Neural cell (in vitro differentiated cells): Measurements from ENCODE around the gene MYCN.

Source experiments
- CTCF ChIP-seq: fragments of 450-650 bp; IDR thresholded peaks from 2 replicates; pipeline ENCODE4 v1.5.1; 2014; ENCODE audit warnings: antibody characterized with exemption, mild to moderate bottlenecking, moderate library complexity; ENCODE audit not compliant: poor library complexity, severe bottlenecking
- EZH2 ChIP-seq: fragments of 200-600, 300-800 bp; shearing (Covaris generic), sonication (generic); IDR thresholded peaks from 2 replicates; pipeline ENCODE4 v1.6.1; 2014; ENCODE audit warnings: antibody characterized with exemption, low read length, borderline replicate concordance, mild to moderate bottlenecking; ENCODE audit not compliant: insufficient read depth, poor library complexity, severe bottlenecking

- TF ChIP-seq CTCF (no peak), EZH2 (no peak)
Measured at GRCh38 chr2:15968280-15969178, 28.2 kb downstream of the MYCN start.
